ACC112 (cell line): ENCODE data around the gene LRRN2.

Experiments used
- H2AFZ ChIP-seq: fragments of 200-600 bp; sonication (generic); one replicate; pipeline ENCODE4 v1.6.0; 2017; ENCODE audit warnings: antibody characterized with exemption, low read length; ENCODE audit not compliant: unreplicated experiment
- H3K27ac ChIP-seq: fragments of 200-600 bp; sonication (generic); 2 replicates; pipeline ENCODE4 v1.5.1; 2014; ENCODE audit warnings: low read depth, mild to moderate bottlenecking, antibody characterized with exemption, low read length, moderate library complexity
- H3K27me3 ChIP-seq: fragments of 200-600 bp; sonication (generic); 2 replicates; pipeline ENCODE4 v1.6.1; 2014; ENCODE audit warnings: mild to moderate bottlenecking, antibody characterized with exemption, low read length, moderate library complexity, mixed read lengths; ENCODE audit not compliant: insufficient read depth
- H3K36me3 ChIP-seq: fragments of 200-600 bp; sonication (generic); 2 replicates; pipeline ENCODE4 v1.6.1; 2016; ENCODE audit warnings: mild to moderate bottlenecking, antibody characterized with exemption, low read length, moderate library complexity, mixed read lengths; ENCODE audit not compliant: insufficient read depth
- H3K4me1 ChIP-seq: fragments of 200-600 bp; sonication (generic); one replicate; pipeline ENCODE4 v1.6.1; 2016; ENCODE audit warnings: low read length, mixed read lengths; ENCODE audit not compliant: insufficient read depth, unreplicated experiment, control insufficient read depth
- H3K4me3 ChIP-seq: fragments of 200-600 bp; sonication (generic); 2 replicates; pipeline ENCODE4 v1.5.1; 2014; ENCODE audit warnings: mild to moderate bottlenecking, low read depth, low read length
- H3K79me2 ChIP-seq: fragments of 200-600 bp; sonication (generic); one replicate; pipeline ENCODE4 v1.6.0; 2016; ENCODE audit warnings: low read length; ENCODE audit not compliant: control insufficient read depth, unreplicated experiment, insufficient read depth

The LRRN2 gene

GRCh38 chr1:204616641-204617040 lies 68.9 kb downstream of the LRRN2 start:
- H3K4me1 ChIP-seq = peaks cover 5% of the 10 kb centered on the region
- no peaks in the 10 kb centered on the region for H3K36me3 ChIP-seq
- H3K27me3 ChIP-seq = peaks cover 52% of the 10 kb centered on the region
- no peak overlapping the region for H2AFZ ChIP-seq
- H3K79me2 ChIP-seq = no peaks in the 10 kb centered on the region
- H3K4me3 ChIP-seq = no peak overlapping the region
- no peak overlapping the region for H3K27ac ChIP-seq

- Histone ChIP-seq H3K4me3 (no peak overlapping the region), H3K36me3 (no peaks in the 10 kb centered on the region), H3K79me2 (no peaks in the 10 kb centered on the region), H3K27ac (no peak overlapping the region), H3K4me1 (no peaks in the 10 kb centered on the region), H2AFZ (no peak overlapping the region), H3K27me3 (peaks cover 58% of the 10 kb centered on the region)
These were observed 69.7 kb downstream of the LRRN2 start for GRCh38 chr1:204615881-204616280.

GRCh38 chr1:204613636-204614035 lies 71.9 kb downstream of the LRRN2 start:
- Histone ChIP-seq H3K4me3 (no peak overlapping the region), H3K4me1 (no peaks in the 10 kb centered on the region), H3K27me3 (peaks cover 80% of the 10 kb centered on the region), H3K27ac (no peak overlapping the region), H2AFZ (no peak overlapping the region), H3K36me3 (no peaks in the 10 kb centered on the region), H3K79me2 (no peaks in the 10 kb centered on the region)

- Histone ChIP-seq H3K27ac (no peak overlapping the region), H3K79me2 (no peaks in the 10 kb centered on the region), H3K4me3 (no peak overlapping the region), H2AFZ (no peak overlapping the region), H3K4me1 (no peaks in the 10 kb centered on the region), H3K27me3 (peaks cover 93% of the 10 kb centered on the region), H3K36me3 (no peaks in the 10 kb centered on the region)
These were observed 73.2 kb downstream of the LRRN2 start for GRCh38 chr1:204612326-204612725.

GRCh38 chr1:204611036-204611435 lies 74.5 kb downstream of the LRRN2 start:
- H3K27ac ChIP-seq = no peak overlapping the region
- H3K36me3 ChIP-seq = no peaks in the 10 kb centered on the region
- H3K4me3 ChIP-seq = no peak overlapping the region
- H3K79me2 ChIP-seq = no peaks in the 10 kb centered on the region
- no peak overlapping the region for H2AFZ ChIP-seq
- H3K4me1 ChIP-seq = no peaks in the 10 kb centered on the region
- peaks cover 89% of the 10 kb centered on the region for H3K27me3 ChIP-seq

GRCh38 chr1:204607910-204608309 lies 77.6 kb downstream of the LRRN2 start:
- H3K79me2 ChIP-seq = no peaks in the 10 kb centered on the region
- H3K36me3 ChIP-seq = no peaks in the 10 kb centered on the region
- H2AFZ ChIP-seq = no peak overlapping the region
- H3K4me3 ChIP-seq = no peak overlapping the region
- H3K4me1 ChIP-seq = no peaks in the 10 kb centered on the region
- no peak overlapping the region for H3K27ac ChIP-seq
- H3K27me3 ChIP-seq = peaks cover 70% of the 10 kb centered on the region

- Histone ChIP-seq H2AFZ (no peak overlapping the region), H3K4me1 (no peaks in the 10 kb centered on the region), H3K4me3 (no peak overlapping the region), H3K36me3 (no peaks in the 10 kb centered on the region), H3K79me2 (no peaks in the 10 kb centered on the region), H3K27me3 (peaks cover 60% of the 10 kb centered on the region), H3K27ac (no peak overlapping the region)
These were observed 79.7 kb downstream of the LRRN2 start for GRCh38 chr1:204605791-204606190.

- H3K79me2 ChIP-seq = no peaks in the 10 kb centered on the region
- no peak overlapping the region for H3K27ac ChIP-seq
- no peak overlapping the region for H2AFZ ChIP-seq
- H3K4me1 ChIP-seq = no peaks in the 10 kb centered on the region
- H3K36me3 ChIP-seq = no peaks in the 10 kb centered on the region
- peaks cover 40% of the 10 kb centered on the region for H3K27me3 ChIP-seq
- H3K4me3 ChIP-seq = no peak overlapping the region
These were observed 82.5 kb downstream of the LRRN2 start for GRCh38 chr1:204602871-204603542.

- H3K79me2 ChIP-seq = no peaks in the 10 kb centered on the region
- no peak overlapping the region for H3K4me3 ChIP-seq
- H3K4me1 ChIP-seq = no peaks in the 10 kb centered on the region
- H3K27ac ChIP-seq = no peak overlapping the region
- H3K27me3 ChIP-seq = peaks cover 33% of the 10 kb centered on the region
- no peak overlapping the region for H2AFZ ChIP-seq
- no peaks in the 10 kb centered on the region for H3K36me3 ChIP-seq
These were observed 83.4 kb downstream of the LRRN2 start for GRCh38 chr1:204602111-204602579.

- H3K36me3 ChIP-seq = no peaks in the 10 kb centered on the region
- H3K27ac ChIP-seq = no peak overlapping the region
- H3K4me3 ChIP-seq = no peak overlapping the region
- no peak overlapping the region for H2AFZ ChIP-seq
- no peaks in the 10 kb centered on the region for H3K4me1 ChIP-seq
- H3K27me3 ChIP-seq = peaks cover 26% of the 10 kb centered on the region
- H3K79me2 ChIP-seq = no peaks in the 10 kb centered on the region
These were observed 84.6 kb downstream of the LRRN2 start for GRCh38 chr1:204600968-204601367.

- H3K4me1 ChIP-seq = no peaks in the 10 kb centered on the region
- peaks cover 26% of the 10 kb centered on the region for H3K27me3 ChIP-seq
- no peaks in the 10 kb centered on the region for H3K79me2 ChIP-seq
- H2AFZ ChIP-seq = no peak overlapping the region
- no peaks in the 10 kb centered on the region for H3K36me3 ChIP-seq
- no peak overlapping the region for H3K4me3 ChIP-seq
- no peak overlapping the region for H3K27ac ChIP-seq
These were observed 85.3 kb downstream of the LRRN2 start for GRCh38 chr1:204600203-204600602.
